WTC11 (cell line): ENCODE results near the gene DIS3. TPM values are rescaled to one million over a fixed set of nuclear protein-coding genes. Genes with fewer than 3 reads are reported as not detected.

Experiments
- ATAC-seq: fragments of 200-7000 bp; cut with Tn5 transposase; 2 replicates; pipeline ENCODE4 v1.10.0; 2021; ENCODE audit warnings: mild to moderate bottlenecking, moderate library complexity
- CTCF ChIA-PET: fragments of 300-600 bp; sonication (Branson Sonifier 250); formaldehyde crosslinking; loops from one replicate; lab custom pipeline; 2021; ENCODE audit warnings: antibody characterized with exemption; lab: Charles Lee
- POLR2A ChIA-PET: fragments of 350-600 bp; sonication (Branson Sonifier 250); formaldehyde crosslinking; loops from one replicate; lab custom pipeline; 2021; ENCODE audit warnings: antibody characterized with exemption; lab: Charles Lee
- DNase-seq: peaks from one replicate; pipeline ENCODE4 v3.0.0; 2021; ENCODE audit warnings: low spot score
- H3K27ac Mint-ChIP-seq: 2 replicates; pipeline ENCODE4 v1.8.0; 2021; ENCODE audit warnings: mixed read lengths
- H3K27me3 Mint-ChIP-seq: 2 replicates; pipeline ENCODE4 v1.8.0; 2021; ENCODE audit warnings: low read depth, mild to moderate bottlenecking, moderate library complexity, mixed read lengths
- H3K36me3 Mint-ChIP-seq: 2 replicates; pipeline ENCODE4 v1.8.0; 2021; ENCODE audit warnings: mixed read lengths
- H3K4me1 Mint-ChIP-seq: 2 replicates; pipeline ENCODE4 v1.8.0; 2022; ENCODE audit warnings: mixed read lengths
- H3K4me3 Mint-ChIP-seq: 2 replicates; pipeline ENCODE4 v1.8.0; 2021; ENCODE audit warnings: mild to moderate bottlenecking, moderate library complexity, mixed read lengths
- H3K9me3 Mint-ChIP-seq: 2 replicates; pipeline ENCODE4 v1.8.0; 2021; ENCODE audit warnings: mixed read lengths
- ELF4 ChIP-seq: sonication (generic); formaldehyde crosslinking; IDR thresholded peaks from 2 replicates; pipeline ENCODE4 v1.8.1; 2022; ENCODE audit warnings: low read depth, mild to moderate bottlenecking, moderate library complexity, missing genetic modification reagents
- FOXP1 ChIP-seq: sonication (generic); formaldehyde crosslinking; IDR thresholded peaks from 2 replicates; pipeline ENCODE4 v1.8.0; 2022; ENCODE audit warnings: missing genetic modification reagents, mild to moderate bottlenecking, moderate library complexity, borderline replicate concordance
- GRHL2 ChIP-seq: fragments of 250-450 bp; sonication (Bioruptor Pico); IDR thresholded peaks from 2 replicates; pipeline ENCODE4 v1.8.0; 2022; ENCODE audit warnings: mild to moderate bottlenecking, moderate library complexity; ENCODE audit not compliant: insufficient replicate concordance, severe bottlenecking
- IRF2 ChIP-seq: sonication (generic); formaldehyde crosslinking; IDR thresholded peaks from 2 replicates; pipeline ENCODE4 v1.8.0; 2022; ENCODE audit warnings: low read depth, missing genetic modification reagents, borderline replicate concordance
- JAZF1 ChIP-seq: fragments of 250-450 bp; sonication (Bioruptor Pico); IDR thresholded peaks from 2 replicates; pipeline ENCODE4 v1.9.0; 2021; ENCODE audit warnings: moderate library complexity, mild to moderate bottlenecking, inconsistent platforms
- KAT7 ChIP-seq: sonication (generic); formaldehyde crosslinking; IDR thresholded peaks from 2 replicates; pipeline ENCODE4 v1.8.1; 2023; ENCODE audit warnings: missing genetic modification reagents, mild to moderate bottlenecking, borderline replicate concordance
- MXD4 ChIP-seq: fragments of 250-450 bp; sonication (Bioruptor Pico); IDR thresholded peaks from 2 replicates; pipeline ENCODE4 v1.8.0; 2021; ENCODE audit warnings: mild to moderate bottlenecking, moderate library complexity, borderline replicate concordance
- NFE2L1 ChIP-seq: sonication (generic); formaldehyde crosslinking; IDR thresholded peaks from 2 replicates; pipeline ENCODE4 v1.8.1; 2023; ENCODE audit warnings: missing genetic modification reagents
- NR3C1 ChIP-seq: sonication (generic); formaldehyde crosslinking; conservative IDR thresholded peaks from 2 replicates; pipeline ENCODE4 v1.8.1; 2023; ENCODE audit warnings: low read depth, mild to moderate bottlenecking, missing genetic modification reagents
- SMAD3 ChIP-seq: sonication (generic); formaldehyde crosslinking; IDR thresholded peaks from 2 replicates; pipeline ENCODE4 v1.8.0; 2022; ENCODE audit warnings: missing genetic modification reagents, mild to moderate bottlenecking, borderline replicate concordance
- TP53 ChIP-seq: sonication (generic); formaldehyde crosslinking; IDR thresholded peaks from 2 replicates; pipeline ENCODE4 v1.8.1; 2023; ENCODE audit warnings: mild to moderate bottlenecking, missing genetic modification reagents
- ZNF121 ChIP-seq: sonication (generic); formaldehyde crosslinking; IDR thresholded peaks from 2 replicates; pipeline ENCODE4 v1.8.0; 2023; ENCODE audit warnings: missing genetic modification reagents
- ZNF317 ChIP-seq: sonication (generic); formaldehyde crosslinking; IDR thresholded peaks from 2 replicates; pipeline ENCODE4 v1.8.1; 2023; ENCODE audit warnings: low read depth, mild to moderate bottlenecking, moderate library complexity, missing genetic modification reagents, borderline replicate concordance
- total RNA-seq: library from RNA; stranded (reverse); gene quantifications from 3 replicates; pipeline ENCODE4 v1.2.3, GENCODE V29; 2021
- TF ChIP-seq, protein P1 (sequence below): sonication (generic); formaldehyde crosslinking; IDR thresholded peaks from 2 replicates; pipeline ENCODE4 v1.8.0; 2022; ENCODE audit warnings: mild to moderate bottlenecking, missing genetic modification reagents
- TF ChIP-seq, protein P2 (sequence below): sonication (generic); formaldehyde crosslinking; IDR thresholded peaks from 2 replicates; pipeline ENCODE4 v1.8.0; 2022; ENCODE audit warnings: mild to moderate bottlenecking, missing genetic modification reagents
- TF ChIP-seq, protein P3 (sequence below): sonication (generic); formaldehyde crosslinking; IDR thresholded peaks from 2 replicates; pipeline ENCODE4 v1.8.1; 2023; ENCODE audit warnings: mild to moderate bottlenecking, missing genetic modification reagents
- TF ChIP-seq, protein P4 (sequence below): sonication (generic); formaldehyde crosslinking; IDR thresholded peaks from 2 replicates; pipeline ENCODE4 v1.8.1; 2023; ENCODE audit warnings: mild to moderate bottlenecking, moderate library complexity, missing genetic modification reagents
- TF ChIP-seq, protein P5 (sequence below): fragments of 250-450 bp; sonication (Bioruptor Pico); IDR thresholded peaks from 2 replicates; pipeline ENCODE4 v2.1.2; 2022; ENCODE audit warnings: mild to moderate bottlenecking, moderate library complexity
- TF ChIP-seq, protein P6 (sequence below): sonication (generic); formaldehyde crosslinking; IDR thresholded peaks from 2 replicates; pipeline ENCODE4 v1.8.1; 2023; ENCODE audit warnings: mild to moderate bottlenecking, missing genetic modification reagents, moderate library complexity

Gene DIS3
- total RNA-seq, 1 experiment from 2014 or later: 39.9 TPM

DNA sequence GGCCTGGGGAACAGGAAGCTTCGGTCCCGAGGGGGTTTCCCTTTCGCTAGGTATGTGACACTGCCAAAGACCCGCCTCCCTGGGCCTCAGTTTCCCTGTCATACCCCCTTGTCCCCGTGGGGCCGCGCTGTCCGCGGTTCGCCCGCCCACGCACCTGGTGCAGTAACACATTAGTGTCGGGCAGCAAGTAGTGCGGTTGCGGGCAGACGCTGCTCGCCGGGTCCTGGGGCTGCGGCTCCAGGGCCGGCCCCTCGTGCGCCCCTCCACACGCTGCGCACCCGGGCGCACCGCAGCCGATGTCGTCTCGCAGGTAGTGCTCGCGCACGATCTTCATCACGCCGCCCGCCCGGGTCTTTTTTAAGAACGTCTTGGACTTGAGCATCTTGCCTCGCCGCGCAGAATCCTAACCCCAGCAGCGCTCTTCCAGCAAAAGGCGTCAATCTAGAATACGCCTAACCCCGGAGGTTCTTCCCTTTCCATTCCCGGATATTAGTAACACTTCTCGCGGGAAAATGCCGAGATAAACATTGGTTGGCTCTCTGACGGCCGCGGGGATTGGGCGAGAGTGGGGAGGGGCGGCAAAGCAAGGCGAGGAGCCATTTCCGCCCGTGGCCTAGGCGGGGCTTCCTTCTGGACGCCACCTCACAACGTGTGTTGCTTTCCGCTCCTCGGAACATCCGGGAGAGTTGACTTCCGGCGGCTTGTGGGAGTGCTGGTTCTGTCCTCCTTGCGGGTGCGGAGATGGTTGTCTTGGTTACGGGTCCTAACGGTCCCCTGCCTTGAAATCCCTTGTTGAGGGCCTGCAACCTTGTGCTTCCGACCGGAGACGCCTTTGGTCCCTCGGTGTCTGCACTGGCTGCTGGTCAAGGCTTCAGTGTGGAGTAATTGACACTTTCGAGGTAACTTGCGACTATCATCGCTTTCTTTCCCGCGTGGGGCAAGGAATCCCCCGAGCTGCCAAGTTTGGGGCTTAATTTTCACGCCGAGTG is at the start of gene DIS3, which contains the start of gene PIBF1 (continued):
- TF ChIP-seq MXD4 (CRISPR knock-in tag): no peak
- TF ChIP-seq, protein P1, sequence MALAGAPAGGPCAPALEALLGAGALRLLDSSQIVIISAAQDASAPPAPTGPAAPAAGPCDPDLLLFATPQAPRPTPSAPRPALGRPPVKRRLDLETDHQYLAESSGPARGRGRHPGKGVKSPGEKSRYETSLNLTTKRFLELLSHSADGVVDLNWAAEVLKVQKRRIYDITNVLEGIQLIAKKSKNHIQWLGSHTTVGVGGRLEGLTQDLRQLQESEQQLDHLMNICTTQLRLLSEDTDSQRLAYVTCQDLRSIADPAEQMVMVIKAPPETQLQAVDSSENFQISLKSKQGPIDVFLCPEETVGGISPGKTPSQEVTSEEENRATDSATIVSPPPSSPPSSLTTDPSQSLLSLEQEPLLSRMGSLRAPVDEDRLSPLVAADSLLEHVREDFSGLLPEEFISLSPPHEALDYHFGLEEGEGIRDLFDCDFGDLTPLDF (CRISPR knock-in tag): 0 out of 2 replicates have a peak, but pooled peaks have one; percentile 34

DNA sequence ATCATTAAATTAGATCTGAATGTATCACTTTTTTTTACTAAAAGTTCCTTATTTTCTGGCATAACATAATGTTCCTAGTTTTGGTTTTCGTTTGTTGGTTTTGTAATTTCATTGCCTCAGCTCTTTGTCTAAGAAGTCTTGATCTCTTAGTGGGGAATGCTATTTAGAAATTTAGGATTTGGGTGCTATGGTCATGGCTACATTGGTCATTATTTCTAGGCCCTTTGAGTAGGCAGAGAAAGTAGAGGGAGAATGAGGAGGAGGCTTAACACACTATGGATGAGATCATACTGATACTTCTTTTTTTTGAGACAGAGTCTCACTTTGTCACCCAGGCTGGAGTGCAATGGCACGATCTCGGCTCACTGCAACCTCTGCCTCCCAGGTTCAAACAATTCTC is 42.0 kb upstream of the DIS3 start:
- ATAC-seq: no peak
- Mint-ChIP-seq H3K27me3 (no peaks in the 10 kb centered on the region), H3K4me1 (peaks cover 10% of the 10 kb centered on the region), H3K27ac (0 out of 2 replicates have a peak overlapping the region, but pooled peaks have one; percentile 70), H3K36me3 (peaks cover 15% of the 10 kb centered on the region), H3K4me3 (no peak overlapping the region), H3K9me3 (peaks cover 3% of the 10 kb centered on the region)
- ChIA-PET POLR2A (no interaction called here), CTCF (no interaction called here)
- no peak for DNase-seq
- TF ChIP-seq ZNF121 (CRISPR knock-in tag) (no peak), IRF2 (CRISPR knock-in tag) (no peak), JAZF1 (CRISPR knock-in tag) (no peak), ELF4 (CRISPR knock-in tag) (no peak), SMAD3 (CRISPR knock-in tag) (no peak), TP53 (CRISPR knock-in tag) (no peak), KAT7 (no peak), NFE2L1 (CRISPR knock-in tag) (no peak), FOXP1 (CRISPR knock-in tag) (no peak), ZNF317 (CRISPR knock-in tag) (no peak), GRHL2 (CRISPR knock-in tag) (no peak), NR3C1 (no peak)
- TF ChIP-seq, protein P2, sequence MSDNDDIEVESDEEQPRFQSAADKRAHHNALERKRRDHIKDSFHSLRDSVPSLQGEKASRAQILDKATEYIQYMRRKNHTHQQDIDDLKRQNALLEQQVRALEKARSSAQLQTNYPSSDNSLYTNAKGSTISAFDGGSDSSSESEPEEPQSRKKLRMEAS (CRISPR knock-in tag): no peak
- TF ChIP-seq, protein P3, sequence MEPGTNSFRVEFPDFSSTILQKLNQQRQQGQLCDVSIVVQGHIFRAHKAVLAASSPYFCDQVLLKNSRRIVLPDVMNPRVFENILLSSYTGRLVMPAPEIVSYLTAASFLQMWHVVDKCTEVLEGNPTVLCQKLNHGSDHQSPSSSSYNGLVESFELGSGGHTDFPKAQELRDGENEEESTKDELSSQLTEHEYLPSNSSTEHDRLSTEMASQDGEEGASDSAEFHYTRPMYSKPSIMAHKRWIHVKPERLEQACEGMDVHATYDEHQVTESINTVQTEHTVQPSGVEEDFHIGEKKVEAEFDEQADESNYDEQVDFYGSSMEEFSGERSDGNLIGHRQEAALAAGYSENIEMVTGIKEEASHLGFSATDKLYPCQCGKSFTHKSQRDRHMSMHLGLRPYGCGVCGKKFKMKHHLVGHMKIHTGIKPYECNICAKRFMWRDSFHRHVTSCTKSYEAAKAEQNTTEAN (CRISPR knock-in tag): no peak
- TF ChIP-seq, protein P4, sequence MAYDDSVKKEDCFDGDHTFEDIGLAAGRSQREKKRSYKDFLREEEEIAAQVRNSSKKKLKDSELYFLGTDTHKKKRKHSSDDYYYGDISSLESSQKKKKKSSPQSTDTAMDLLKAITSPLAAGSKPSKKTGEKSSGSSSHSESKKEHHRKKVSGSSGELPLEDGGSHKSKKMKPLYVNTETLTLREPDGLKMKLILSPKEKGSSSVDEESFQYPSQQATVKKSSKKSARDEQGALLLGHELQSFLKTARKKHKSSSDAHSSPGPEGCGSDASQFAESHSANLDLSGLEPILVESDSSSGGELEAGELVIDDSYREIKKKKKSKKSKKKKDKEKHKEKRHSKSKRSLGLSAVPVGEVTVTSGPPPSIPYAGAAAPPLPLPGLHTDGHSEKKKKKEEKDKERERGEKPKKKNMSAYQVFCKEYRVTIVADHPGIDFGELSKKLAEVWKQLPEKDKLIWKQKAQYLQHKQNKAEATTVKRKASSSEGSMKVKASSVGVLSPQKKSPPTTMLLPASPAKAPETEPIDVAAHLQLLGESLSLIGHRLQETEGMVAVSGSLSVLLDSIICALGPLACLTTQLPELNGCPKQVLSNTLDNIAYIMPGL: no peak
- TF ChIP-seq, protein P5, sequence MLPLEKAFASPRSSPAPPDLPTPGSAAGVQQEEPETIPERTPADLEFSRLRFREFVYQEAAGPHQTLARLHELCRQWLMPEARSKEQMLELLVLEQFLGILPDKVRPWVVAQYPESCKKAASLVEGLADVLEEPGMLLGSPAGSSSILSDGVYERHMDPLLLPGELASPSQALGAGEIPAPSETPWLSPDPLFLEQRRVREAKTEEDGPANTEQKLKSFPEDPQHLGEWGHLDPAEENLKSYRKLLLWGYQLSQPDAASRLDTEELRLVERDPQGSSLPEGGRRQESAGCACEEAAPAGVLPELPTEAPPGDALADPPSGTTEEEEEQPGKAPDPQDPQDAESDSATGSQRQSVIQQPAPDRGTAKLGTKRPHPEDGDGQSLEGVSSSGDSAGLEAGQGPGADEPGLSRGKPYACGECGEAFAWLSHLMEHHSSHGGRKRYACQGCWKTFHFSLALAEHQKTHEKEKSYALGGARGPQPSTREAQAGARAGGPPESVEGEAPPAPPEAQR (CRISPR knock-in tag): no peak
- TF ChIP-seq, protein P6, sequence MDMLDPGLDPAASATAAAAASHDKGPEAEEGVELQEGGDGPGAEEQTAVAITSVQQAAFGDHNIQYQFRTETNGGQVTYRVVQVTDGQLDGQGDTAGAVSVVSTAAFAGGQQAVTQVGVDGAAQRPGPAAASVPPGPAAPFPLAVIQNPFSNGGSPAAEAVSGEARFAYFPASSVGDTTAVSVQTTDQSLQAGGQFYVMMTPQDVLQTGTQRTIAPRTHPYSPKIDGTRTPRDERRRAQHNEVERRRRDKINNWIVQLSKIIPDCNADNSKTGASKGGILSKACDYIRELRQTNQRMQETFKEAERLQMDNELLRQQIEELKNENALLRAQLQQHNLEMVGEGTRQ (CRISPR knock-in tag): no peak
